GM13976 (cell line): ENCODE results near the gene SPTBN1.

Experiments
- DNase-seq: peaks from one replicate; pipeline ENCODE4 v3.0.0; 2012; ENCODE audit warnings: low spot score
- in situ Hi-C: fragments of 300-500 bp; cut with MboI; formaldehyde crosslinking; loops from one replicate; pipeline ENCODE4 v1.12.0; 2022; ENCODE audit warnings: low sequenced_read_pairs, mixed read lengths, inconsistent platforms; ENCODE audit not compliant: unreplicated experiment
- TF ChIP-seq, protein P1 (sequence below): IDR thresholded peaks from 2 replicates; pipeline ENCODE4 v1.5.1; 2012; ENCODE audit warnings: borderline replicate concordance, mild to moderate bottlenecking; ENCODE audit not compliant: insufficient read depth; ENCODE audit errors: extremely low read depth, missing control alignments, control extremely low read depth

SPTBN1 gene

DNA sequence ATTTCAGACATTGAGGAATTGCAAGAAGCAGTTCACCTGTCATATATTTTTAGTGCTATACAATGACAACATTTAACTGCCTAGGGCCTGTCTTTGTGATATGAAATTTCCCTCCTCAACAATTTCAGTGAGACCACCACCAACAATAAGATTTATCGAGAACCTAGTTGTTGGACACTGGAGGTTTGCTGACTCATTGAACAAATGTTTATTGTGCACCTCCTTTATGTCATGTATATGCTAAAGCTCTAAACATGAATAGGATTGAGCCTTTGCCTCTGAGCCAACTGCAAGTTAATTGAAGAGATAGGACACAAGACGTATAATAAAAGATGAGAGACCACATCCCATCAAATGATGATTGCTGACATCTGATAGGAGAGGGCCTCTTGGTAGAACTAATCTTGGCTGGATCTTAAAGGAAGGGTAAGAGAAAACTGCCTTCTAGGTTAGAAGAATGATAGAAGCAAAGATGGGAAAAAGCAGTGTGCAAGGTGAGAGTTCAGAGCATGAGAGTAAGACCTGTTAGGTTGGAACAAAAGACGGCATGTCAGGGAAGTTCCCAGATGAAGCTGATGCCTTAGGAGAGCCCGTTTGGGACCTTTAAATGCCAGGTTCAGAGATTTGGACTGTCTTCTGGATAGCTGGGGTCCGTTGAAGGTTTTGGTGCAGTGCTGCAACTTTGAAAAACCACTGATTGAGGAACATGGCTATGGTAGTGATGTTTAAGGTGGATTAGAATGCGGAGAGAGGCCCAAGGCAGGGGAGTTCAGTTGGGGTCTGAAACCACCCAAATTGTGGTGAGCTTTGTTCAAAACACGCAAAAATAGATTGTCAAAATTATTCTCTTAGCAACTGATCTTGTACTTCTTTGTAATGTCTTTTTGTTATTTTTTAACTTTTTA, 134.3 kb downstream of the SPTBN1 start:
- DNase-seq = no peak
- TF ChIP-seq, protein P1, sequence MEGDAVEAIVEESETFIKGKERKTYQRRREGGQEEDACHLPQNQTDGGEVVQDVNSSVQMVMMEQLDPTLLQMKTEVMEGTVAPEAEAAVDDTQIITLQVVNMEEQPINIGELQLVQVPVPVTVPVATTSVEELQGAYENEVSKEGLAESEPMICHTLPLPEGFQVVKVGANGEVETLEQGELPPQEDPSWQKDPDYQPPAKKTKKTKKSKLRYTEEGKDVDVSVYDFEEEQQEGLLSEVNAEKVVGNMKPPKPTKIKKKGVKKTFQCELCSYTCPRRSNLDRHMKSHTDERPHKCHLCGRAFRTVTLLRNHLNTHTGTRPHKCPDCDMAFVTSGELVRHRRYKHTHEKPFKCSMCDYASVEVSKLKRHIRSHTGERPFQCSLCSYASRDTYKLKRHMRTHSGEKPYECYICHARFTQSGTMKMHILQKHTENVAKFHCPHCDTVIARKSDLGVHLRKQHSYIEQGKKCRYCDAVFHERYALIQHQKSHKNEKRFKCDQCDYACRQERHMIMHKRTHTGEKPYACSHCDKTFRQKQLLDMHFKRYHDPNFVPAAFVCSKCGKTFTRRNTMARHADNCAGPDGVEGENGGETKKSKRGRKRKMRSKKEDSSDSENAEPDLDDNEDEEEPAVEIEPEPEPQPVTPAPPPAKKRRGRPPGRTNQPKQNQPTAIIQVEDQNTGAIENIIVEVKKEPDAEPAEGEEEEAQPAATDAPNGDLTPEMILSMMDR = no peak
- in situ Hi-C loops = no loop called here

DNA sequence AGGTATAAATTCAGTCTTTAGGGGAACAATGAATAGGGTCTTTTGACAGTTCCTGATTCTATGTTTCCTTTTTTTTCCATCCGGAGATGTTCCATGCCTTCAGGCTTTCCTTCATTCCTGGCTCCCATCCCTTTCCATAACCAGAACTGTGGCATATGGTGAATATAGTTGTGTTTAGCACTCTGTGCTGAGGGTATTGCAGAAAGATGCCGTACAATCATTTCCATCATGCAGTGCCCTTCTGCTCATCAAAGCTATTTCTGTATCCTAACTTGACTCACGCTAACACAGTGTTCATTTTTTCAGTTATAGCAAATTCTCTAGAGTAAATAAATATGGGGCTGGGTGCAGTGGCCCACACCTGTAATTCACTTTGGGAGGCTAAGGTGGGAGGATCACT, 135.4 kb downstream of the SPTBN1 start:
- TF ChIP-seq, protein P1 = no peak
- no peak for DNase-seq
- in situ Hi-C loops = no loop called here

DNA sequence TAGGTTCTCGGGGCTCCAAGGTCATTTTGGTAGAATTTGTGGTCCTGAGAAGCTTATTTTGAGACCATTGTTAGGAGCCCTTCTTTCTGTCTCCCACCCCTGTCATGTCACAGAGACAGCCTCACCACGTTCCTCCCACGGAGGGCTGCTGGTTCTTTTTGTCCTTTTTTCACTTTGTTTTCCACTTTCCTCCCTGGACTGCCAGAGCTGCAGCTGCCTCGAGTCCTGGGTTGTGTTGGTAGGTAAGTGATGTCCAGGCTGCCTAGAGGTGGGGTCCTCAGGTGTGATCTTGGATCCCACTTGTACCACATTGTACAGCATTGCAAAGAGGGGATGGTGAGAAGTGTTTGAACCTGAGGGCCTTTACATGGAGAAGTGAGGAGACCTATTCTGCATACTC, 137.1 kb downstream of the SPTBN1 start:
- no peak for DNase-seq
- TF ChIP-seq, protein P1 = no peak
- in situ Hi-C loops = no loop called here

DNA sequence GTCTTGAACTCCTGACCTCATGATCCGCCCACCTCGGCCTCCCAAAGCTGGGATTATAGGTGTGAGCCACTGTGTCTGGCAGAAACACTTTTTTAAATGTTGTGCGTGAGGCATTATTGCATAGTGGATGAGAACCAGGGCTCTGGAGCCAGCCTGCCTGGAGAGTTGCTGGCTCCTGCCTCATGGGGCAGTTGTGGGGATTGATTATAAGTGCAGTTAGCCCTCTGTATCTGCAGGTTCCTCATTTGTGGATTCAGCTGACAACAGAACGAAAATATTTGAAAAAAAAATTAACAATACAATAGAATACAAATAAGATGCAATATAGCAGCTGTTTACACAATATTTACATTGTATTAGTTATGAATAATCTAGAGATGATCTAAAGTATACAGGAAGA, 137.9 kb downstream of the SPTBN1 start:
- in situ Hi-C loops = no loop called here
- no peak for DNase-seq
- TF ChIP-seq, protein P1 = no peak

DNA sequence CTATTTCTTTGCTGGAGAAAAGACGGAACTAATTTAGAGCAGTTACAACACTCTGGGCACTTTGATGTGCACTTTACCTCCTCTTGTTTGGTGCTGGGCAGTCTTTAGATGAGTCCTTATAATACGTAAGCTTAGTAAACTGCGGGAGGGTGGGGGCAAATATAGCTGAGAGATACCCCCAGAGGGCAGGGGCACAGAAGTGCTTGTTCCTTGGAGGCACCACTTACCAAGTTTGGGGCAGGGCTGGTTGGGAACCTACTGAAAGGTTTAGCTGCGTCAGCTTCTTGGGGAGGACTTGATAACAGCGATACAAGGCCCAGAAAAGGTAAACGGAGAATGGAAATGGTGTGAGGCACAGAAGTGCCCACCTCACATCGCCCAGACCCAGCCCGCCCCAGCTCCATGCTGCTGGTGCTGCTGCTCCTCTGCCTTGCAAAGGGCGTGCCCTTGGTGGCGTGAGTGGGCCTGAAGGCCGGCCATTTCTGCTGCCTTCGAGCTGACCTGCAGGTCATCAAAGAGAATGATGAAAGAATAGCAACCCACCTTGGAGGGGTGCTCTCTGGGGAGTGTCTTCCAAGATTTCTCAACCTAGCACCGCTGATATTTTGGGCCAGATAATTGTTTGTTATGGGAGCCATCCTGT, 139.2 kb downstream of the SPTBN1 start:
- in situ Hi-C loops = no loop called here
- DNase-seq = no peak
- TF ChIP-seq, protein P1 = no peak

DNA sequence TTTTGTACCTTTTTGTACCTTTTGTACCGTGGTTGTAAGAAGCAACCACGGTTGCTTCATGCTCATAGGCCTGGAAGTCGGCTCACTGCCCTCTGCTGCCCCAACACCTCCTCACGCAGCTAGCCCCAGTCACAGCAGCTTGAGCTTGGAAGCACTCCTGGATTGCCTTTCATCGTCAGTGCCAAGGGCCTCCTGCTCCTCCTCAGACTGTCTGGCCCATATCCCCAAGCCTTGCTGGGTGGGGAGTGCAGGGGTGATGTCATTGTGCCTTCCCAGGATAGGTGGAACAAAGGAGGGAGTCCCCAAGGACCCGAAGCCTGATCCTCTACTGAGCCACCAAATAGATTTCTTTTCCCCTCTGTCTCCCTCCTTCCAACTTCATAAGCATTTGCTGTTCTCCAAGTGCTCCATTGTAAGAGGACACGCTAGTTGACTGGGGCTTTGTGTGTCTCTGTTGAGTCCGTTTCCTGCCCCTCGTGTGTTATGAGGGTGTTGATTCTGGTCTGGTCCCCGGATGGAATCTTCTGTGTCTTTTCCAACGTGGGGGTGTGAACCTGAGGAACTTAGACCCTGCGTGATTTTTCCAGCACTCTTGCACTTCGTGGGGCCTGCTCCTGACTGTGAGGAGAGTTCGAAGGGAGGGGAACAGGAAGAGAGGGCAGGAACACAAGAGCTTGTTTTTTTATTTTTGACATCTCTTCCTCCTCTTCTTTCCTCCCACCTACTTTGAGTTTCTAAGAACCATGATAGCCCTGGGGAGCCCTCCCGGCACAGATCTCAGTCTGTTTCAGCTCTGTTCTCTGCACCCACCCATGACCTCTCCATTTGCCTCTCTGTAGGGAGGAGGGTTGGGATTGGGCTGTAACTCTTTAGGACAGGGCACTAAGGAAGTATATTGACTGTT, 140.1 kb downstream of the SPTBN1 start:
- no peak for DNase-seq
- in situ Hi-C loops = no loop called here
- TF ChIP-seq, protein P1 = no peak
